Hippocampal formation (tissue), 2 donors: ENCODE measurements around the gene PGP.
"Not testable (repeated sequence)": the region's sequence is repeated elsewhere in the genome, so short reads cannot be mapped to it uniquely, and the experiment has no call there.

Experiments
- DNase-seq, 2 donors: peaks; one replicate each; lab custom pipeline; 2025; lab: John Stamatoyannopoulos, UW

PGP gene

DNA sequence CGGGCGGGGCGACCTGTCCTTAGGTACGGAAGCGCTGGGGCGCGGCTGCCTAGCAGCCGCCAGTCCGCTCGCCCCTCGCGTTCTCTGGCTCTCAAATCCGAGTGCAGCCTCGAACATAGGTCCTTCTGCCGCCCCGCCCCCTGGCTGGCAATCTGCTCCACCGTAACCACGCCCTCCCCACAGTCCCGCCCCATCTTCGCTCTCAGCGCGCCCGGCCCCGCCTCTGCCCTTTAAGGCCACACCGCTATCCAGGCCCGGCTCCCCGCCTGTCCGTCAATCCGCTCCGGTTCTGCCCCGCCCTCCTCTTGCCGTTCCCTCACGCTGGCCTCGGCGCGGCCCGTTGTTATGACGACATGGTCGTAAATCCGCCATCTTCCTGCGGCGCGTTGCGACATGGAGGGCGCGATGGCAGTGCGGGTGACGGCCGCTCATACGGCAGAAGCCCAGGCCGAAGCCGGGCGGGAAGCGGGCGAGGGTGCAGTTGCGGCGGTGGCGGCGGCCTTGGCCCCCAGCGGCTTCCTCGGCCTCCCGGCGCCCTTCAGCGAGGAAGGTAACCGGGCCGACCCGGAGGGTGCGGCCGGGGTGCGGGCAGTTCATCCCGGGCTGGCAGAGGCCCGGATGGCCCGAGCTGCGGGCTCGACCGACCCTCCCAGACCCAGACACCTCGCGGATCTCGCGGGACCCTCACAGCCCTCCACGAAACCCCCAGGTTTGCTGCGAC lies 8.7 kb upstream of the PGP start, which contains the start of gene E4F1:
TSS of gene E4F1 (plus strand) at position 371 of the 721 bp plus-strand sequence. CDS start at position 394, 23 bp downstream.
- peak; percentile 98 for DNase-seq

DNA sequence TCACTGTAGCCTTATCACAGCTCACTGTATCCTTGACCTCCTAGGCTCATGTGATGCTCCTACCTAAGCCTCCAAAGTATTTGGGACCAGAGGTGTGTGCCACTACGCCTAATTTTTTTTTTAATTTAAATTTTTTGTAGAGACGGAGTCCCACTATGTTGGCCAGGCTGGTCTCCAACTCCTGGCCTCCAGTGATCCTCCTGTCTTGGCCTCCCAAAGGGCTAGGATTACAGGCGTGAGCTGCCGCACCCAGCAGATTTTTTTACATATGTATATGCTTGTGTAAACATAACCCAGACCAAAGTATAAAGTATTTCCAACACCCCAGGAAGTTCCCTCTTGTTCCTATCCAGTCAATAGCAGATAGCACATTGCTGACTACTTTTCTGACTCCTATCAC lies 1.7 kb upstream of the PGP start:
- no peak for DNase-seq

DNA sequence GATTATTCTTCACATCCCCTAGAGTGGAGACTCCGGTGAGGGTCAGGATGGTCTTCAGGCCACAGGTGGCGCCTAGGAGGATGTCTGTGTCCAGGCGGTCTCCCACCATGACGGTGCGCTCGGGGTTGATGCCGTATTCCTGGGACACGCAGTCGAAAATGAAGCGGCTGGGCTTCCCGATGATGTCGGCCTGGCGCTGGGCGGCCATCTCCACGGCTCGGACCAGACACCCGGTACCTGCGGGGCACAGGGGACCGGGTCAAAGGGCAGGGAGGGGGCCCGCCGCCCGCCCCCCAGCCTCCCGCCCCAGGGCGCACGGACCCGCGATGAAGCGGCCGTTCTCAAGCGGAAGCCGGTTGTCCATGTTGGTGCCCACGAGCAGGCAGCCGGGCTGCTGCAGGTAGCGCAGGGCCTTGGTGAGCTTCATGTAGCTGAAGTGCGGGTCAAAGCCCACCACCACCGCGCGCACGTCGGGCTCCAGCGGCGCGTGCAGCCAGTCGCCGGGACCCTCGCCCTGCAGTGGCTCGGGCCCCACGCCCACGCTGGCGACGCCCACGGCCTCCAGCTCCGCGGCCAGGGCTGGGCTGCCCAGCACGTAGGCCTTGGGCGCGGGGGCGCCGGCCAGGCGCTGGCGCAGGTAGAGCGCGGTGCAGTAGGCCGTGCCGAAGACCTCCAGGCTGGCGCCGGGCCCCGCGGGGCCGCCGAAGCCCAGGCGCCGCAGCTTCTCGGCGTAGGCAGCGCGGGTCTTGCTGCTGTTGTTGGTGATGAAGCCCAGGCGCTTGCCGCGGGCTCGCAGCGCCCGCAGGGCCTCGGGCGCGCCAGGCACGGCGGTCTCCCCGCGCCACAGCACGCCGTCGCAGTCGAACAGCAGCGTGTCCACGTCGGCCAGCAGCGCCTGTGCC lies 572 bp downstream of the PGP start:
- no peak for DNase-seq

DNA sequence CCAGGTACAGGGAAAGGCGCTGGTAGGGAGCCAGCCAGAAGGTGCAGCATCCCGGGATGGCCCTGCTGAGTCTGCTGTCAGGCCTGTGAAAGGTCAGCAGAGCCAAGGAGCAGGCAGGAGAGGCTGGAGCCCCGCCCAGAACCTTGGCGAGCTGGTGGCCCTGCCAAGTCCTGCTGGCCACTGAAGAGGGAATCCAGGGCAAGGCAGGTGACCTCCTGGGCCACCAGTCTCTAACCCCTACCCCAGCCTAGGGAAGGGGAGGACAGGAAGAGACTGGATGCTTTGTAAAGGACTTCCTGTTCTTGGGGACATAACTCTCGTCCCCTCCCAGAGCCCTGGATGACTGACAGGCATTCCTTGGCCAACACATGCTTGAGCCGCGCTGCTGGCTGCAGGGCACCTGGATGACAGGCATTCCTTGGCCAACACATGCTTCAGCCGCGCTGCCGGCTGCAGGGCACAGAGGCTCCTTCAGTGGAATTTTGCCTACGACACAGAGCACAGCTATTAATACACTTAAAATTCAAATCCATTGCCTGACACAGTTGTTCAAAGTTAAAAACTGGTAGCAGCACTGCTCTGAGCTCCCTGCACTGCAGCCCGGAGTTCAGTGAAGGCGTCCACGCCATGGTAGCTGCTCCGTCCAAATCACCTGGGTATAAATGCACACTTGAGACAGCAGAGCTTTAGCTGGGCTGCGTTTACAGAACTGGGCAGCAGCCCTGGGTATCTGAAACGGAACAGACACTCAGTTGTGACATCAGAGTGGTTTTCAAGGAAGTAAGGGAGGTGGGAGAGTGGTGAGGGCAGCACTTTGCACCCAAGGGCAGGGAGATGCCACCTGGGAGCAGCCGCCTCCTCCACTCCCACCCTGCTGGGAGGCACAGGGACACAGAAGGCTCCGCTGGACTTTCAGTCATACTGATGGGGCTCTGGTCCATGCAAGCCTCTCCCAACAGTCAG lies 2.0 kb downstream of the PGP start:
- no peak for DNase-seq

DNA sequence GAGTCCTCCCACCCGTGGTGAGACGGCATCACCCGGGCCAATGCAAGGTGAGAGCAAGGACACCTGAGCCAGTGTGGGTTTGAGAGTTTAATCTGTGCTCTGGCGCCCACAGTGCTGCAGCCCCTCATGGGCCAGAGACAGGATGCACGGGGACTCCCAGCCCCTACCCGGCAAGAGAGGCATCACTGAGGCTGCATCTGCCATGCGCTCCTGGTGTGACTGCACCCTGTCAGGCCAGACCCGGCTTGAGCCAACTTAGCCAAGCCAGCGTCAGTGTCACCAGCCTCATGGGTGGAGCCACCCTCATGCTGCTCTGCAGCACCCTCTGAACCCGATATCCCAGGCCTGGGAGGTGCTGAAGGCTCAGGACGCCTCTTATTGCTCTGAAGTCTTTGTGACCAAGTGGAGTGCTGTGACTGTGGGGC lies 2.7 kb downstream of the PGP start:
- DNase-seq, result no peak

DNA sequence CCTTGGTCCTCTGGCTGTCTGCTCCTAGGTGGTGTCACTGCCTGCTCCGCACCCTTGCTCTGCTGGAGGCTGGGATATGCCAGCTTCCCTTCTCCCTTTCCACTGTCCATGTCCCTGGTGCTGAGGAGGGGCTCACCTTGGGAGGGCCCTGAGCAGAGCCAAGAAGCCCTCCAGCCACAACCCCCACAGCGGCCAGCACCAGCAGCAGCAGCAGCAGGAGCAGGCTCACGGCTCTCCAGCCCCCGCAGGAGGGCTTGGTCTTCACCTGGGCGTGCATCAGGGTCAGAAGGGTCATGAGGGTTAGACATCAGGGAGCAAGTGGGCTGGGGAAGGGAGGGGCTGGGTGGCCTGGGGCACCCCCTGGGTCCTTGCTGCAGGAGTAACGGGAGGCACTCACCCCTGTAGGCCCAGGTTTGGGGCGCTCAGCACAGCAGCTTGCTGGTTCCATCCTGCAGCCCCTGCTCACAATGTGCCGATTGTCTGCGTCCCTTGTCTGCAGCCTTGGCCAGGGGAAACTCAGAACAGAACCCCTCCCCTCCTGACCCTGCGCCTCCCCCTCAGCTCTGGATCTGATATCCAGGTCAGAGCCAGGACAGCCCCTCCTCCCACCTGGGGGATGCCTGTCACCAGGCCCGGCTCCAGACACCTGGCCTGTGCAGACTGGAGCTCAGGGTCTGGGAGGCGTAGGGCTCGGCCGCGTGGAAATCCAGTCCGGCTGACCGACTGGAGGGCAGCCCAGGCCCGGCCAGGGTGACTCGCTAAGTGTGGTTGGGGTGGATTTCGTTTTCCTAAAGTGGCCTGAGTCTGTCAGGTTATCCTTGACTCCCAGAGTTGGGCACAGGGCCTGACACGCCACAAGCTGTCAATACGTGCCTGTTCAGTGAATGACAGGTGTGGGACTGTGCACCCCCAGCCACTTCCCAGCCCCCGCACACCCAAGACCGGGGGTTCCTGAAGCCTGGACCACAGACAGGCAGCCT lies 4.0 kb downstream of the PGP start, which contains the start of gene BRICD5:
TSS of gene BRICD5 (minus strand) at position 478 of the 980 bp plus-strand sequence. CDS start at position 448, 30 bp downstream.
- no peak for DNase-seq

DNA sequence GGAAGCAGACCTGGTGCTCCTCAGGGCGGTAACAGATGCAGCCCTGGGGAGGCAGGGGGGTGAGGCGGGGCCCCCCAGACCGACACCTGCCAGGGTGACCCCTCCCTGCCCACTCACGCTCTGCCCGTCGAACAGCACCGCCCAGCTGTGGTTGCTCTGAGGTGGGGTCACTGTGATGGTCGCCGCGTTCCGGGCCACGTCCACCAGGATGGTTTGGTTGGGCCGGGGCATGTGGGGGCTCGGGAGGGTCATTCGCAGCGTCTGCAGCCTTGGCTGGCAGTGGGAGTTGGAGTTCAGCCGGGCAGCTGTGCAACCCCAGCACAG lies 4.7 kb downstream of the PGP start:
- DNase-seq, result no peak

DNA sequence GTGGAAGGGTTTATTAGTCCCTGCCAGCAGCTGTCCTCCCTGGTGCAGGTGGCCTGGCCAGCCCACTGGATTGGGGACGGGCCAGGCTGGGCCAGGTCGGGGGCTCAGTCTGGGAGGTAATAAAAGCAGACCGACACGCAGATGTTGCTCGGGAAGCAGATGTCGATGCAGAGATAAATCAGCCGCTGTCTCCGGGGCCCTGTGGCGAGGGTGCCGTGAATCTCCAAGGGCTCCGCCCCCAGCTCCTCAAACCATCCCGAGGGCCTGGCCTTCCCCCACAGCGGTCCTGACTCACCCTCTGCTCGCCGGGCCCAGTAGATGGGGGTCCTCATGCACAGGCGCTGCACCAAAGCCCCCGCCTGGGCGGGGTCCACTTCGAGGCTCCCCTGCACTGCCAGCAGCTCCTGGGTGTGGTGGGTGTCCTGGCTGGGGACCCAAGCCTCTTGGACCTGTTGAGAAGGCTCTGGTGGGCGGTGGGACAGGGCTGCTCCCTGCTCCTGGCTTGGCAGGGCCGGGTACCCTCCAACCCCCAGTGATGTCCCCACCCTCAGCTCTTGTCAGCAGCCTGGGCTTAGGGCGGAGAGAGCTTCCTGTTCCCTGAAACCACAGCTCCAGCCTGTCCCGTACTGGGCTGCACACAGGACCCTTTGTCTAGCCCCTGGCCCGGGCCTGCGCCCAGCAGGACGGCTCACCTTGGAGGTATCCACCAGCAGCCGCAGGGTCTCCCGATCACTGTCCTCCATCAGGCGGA lies 5.2 kb downstream of the PGP start:
- DNase-seq, result no peak

DNA sequence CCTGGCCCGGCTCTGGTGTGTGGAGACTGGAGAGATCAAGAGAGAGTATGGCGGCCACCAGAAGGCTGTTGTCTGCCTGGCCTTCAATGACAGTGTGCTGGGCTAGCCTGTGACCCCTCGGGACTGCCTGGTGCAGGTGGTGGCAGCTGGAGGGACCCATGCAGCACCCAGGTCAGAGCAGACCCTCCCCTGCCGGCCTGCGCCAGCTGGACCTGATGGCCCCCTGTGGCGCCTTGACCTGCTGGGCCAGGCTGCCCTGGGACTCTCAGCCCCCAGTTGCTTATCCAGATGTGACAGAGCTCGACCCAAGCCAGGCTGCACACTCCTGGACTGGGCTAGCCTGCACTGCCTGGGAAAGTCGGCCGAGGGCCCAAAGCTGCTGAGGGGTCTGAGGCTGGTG lies 5.9 kb downstream of the PGP start:
- DNase-seq, result no peak

DNA sequence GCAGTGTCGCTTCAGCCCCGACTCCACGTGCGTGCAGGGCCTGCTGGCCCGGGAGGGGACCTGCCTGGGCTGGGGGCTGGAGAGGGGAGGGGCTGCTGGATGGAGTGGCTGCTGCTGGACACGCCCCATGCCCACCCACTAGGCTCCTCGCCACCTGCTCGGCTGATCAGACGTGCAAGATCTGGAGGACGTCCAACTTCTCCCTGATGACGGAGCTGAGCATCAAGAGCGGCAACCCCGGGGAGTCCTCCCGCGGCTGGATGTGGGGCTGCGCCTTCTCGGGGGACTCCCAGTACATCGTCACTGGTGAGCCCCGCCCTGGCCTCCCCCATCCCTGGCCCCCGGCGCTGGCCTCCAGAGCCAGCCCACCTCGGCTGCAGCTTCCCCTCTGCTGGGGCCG lies 6.3 kb downstream of the PGP start:
- DNase-seq, result no peak

DNA sequence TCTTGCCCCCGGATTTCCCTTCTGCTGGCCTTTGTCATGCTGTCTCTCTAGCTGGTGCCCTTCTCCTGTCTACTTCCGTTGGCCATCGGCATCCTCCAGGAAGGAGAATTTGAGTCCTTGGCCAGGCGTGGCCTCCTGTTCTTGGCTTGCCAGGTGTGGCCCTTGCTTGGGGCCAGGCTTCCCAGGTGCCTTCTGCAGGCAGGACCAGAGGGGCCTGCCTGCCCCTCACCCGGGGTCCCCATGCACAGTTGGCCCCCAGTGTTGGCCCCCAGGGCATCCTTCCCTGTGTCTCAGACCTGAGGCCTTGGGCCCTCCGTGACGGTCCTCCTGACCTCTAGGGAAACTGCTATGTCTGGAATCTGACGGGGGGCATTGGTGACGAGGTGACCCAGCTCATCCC lies 6.8 kb downstream of the PGP start:
- DNase-seq, result no peak

DNA sequence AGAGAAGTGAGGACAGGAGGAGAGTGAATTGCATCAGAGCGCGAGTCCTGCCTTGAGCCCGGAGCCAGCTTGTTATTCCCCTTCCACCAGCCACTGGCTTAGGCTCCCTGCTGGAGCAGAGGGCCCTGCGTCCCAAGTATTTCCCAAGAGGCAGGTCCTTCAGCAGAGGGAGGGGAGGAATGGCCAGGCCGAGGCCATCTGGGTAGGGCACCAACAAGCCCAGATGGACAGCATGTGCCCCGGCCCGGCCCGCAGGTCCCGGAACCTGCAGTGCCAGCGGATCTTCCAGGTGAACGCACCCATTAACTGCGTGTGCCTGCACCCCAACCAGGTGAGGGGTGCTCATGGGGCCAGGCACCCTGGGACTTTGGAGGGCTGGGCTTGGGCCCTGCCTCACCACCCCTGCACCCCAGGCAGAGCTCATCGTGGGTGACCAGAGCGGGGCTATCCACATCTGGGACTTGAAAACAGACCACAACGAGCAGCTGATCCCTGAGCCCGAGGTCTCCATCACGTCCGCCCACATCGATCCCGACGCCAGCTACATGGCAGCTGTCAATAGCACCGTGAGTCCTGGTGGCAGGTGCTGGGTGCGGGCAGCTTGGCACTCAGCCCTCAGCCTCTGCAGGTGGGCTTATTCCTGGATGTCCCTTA lies 7.7 kb downstream of the PGP start:
- no peak for DNase-seq

DNA sequence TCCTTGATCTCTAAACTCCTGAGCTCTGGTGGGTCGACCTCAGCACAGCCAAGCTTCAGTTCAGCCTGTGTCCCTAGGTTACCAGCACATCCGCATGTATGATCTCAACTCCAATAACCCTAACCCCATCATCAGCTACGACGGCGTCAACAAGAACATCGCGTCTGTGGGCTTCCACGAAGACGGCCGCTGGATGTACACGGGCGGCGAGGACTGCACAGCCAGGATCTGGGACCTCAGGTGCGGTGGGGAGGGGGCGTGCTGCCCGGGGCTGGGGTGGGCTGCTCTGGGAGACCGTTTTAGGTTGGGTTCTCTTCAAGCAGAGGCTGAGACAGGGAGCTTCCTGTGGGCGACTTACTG lies 8.2 kb downstream of the PGP start:
- no peak for DNase-seq

DNA sequence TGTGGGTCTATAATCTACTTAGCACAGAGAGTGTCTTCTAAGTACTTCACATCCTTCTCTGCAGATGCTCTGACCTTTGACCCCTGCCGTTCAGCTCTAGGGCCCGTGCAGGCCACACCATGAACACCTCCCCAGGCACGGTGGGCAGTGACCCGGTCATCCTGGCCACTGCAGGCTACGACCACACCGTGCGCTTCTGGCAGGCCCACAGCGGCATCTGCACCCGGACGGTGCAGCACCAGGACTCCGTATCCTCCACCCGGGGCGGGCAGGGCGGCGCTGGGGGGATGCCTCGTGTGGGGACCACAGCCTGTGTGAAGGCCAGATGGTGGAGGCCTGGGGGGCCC lies 8.7 kb downstream of the PGP start:
- DNase-seq, result no peak

DNA sequence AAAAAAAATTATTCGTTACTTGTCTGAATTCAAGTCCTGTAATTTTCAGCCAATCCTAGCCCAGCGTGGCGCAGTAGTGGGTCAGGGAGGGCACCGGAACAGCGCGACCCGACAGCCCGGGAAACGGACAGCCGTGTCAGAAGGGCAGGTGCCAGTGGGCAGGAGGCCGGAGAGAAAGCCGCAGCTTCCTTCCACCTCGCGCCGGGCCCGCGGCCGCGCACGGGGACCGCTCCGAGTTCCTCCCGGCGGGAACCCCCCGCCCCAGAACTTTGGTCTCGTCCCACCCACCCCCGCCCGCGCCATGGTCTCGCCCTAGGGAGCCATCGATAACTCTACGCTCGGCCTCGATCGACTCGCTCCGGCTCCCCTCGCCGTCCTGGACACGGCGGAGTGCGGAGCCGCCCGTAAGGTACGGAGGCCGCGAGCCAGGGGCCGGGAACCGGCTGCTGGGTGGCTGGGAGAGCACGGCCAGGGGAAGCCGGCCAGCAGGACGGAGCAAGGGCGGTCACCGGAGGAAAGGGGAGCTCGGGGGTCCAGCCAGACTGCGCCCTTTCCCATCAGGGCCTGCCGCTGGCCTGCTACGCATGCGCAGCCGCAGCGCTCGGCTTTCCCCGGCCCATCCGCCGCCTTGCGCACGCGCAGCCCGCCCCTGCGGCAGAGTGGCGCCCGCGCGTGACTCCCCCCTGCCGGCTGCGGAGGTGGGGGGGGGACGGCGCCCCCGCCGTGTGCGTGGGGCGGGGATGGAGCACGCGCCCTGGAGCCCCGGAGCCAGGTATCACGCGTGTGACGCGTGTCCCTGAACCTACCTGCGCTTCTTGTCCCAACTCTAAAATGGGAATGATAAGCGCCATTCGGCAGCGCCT lies 9.3 kb downstream of the PGP start, which contains the start of gene MLST8:
TSS of gene MLST8 (plus strand) at position 351 of the 863 bp plus-strand sequence. CDS start 632 bp downstream, outside the sequence.
- DNase-seq, result peak; percentile 78 to 90

DNA sequence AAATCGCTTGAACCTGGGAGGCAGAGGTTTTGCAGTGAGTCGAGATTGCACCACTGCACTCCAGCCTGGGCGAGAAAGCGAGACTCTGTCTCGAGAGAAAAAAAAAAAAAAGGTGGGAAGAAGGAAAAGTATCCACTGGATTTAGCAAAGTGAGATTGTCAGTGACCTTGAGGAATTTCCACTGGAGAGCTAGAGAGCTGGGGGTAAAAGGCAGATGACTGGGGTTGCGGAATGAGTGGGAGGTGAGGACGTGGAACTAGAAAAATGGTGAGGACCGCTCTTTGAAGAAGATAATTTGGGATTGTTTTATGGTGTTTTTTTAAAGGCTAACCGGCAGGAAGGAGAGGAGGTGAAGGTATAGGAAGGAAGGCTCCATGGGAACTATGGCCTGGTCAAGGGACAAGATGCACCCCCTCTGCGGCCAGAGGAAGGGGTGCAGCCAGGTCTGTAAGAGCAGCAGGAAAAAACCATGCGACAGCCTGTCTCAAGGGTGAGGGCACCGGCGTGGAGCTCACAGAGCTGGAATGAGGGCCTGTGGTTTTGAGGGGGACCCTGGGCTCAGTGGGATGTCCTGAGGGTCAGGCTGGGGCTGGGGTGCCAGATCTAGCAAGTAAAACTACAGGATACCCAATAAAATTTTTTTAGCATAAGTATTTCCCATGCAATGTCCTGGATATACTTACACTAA lies 10.1 kb downstream of the PGP start:
- DNase-seq, result no peak

DNA sequence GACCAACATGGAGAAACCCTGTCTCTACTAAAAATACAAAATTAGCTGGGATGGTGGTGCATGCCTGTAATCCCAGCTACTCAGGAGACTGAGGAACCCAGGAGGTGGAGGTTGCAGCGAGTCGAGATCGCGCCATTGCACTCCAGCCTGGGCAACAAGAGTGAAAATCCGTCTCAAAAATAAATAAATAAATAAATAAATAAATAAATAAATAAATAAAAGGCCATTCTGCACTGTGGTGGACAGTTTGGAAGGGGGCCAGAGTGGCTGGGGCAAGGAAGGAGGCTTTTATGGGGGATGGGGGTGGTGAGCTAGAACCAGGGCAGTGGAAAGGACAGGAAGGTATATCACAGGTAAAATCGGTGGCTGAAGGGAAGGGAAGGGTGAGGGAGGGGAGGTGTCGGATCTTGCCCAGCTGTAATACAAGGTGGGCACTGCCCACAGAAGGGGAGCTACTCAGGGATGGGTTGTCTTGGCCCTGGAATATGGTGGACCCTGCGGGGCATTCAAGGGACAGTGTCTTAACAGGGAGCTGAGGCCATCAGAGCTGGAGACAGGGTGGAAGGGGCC lies 11.4 kb downstream of the PGP start:
- not testable (repeated sequence) for DNase-seq

DNA sequence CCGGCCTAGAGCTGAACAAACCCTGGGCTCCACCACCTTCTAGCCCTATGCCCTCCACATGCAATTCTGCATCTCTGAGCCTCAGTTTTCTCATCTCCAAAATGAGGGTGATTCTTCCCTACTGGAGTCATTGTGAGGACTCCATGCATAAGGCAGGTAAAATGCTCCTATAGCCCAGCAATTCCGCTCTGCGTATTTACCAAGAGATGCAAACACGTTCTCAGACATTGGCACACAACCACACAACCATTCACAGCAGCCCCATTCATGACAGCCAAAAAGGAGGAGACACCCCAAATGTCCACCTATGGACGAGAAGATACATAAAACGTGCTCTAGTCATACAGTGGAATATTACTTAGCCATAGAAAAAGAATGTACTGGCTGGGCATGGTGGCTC lies 14.3 kb downstream of the PGP start:
- DNase-seq, result no peak
